Measurements from ENCODE around the gene CNGB1. TPM values are rescaled to one million over a fixed set of nuclear protein-coding genes. Genes with fewer than 3 reads are reported as not detected.

The CNGB1 gene
- total and polyA plus RNA-seq, 10 donors = 0.02 to 0.12 TPM; not detected in 8

DNA sequence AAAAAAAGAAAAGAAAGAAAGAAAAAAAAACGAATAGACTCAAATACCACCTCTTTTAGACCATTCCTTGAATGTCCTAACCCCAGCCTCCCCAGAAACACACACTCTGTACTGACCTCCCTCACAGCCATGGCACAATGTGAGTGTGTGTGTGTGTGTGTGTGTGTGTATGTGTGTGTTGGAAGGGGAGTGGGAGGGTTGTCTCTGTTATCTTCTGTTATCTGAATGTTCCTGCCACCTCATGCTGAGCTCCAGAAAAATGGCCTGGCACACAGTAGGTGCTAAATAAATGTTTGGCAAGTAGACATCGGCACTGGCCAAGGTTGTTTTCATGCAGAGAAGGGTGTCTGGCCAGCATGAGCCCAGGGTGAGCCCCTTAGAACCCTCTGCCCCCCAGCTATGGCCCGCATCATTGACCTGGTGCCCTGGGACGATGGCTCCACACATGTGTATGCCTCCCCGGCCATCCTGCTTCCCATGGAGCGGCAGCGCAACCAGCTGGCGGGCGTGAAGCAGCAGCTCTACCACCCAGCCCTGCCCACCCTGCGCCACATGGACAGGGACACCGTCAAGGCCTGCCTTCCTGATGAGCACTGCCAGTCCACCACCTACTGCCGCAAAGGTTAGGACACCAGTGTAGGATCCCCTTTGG is 6.6 kb upstream of the CNGB1 start:
- Histone ChIP-seq H3K9me3 (no peaks in the 10 kb centered on the region), H3K36me3 (no peaks in the 10 kb centered on the region), H3K4me1 (no peaks in the 10 kb centered on the region), H3K27ac (no peak overlapping the region), H3K4me3 (no peak overlapping the region), H3K27me3 (replicated peaks in 1 of 7) (no peaks in the 10 kb centered on the region)
- WGBS, 5 donors = 74 to 88% (median 85%) methylated on average over 6 to 12 of the region's 12 CpGs
- TF ChIP-seq POLR2AphosphoS5 (IDR thresholded peaks at IDR 0.05) (no peak), POLR2A (IDR thresholded peaks at IDR 0.05) (no peak)
- TF ChIP-seq, protein P1, sequence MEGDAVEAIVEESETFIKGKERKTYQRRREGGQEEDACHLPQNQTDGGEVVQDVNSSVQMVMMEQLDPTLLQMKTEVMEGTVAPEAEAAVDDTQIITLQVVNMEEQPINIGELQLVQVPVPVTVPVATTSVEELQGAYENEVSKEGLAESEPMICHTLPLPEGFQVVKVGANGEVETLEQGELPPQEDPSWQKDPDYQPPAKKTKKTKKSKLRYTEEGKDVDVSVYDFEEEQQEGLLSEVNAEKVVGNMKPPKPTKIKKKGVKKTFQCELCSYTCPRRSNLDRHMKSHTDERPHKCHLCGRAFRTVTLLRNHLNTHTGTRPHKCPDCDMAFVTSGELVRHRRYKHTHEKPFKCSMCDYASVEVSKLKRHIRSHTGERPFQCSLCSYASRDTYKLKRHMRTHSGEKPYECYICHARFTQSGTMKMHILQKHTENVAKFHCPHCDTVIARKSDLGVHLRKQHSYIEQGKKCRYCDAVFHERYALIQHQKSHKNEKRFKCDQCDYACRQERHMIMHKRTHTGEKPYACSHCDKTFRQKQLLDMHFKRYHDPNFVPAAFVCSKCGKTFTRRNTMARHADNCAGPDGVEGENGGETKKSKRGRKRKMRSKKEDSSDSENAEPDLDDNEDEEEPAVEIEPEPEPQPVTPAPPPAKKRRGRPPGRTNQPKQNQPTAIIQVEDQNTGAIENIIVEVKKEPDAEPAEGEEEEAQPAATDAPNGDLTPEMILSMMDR (IDR thresholded peaks at IDR 0.05 in 8 of 11, conservative IDR thresholded peaks at IDR 0.05 in 3 of 11) = no peak
- intact Hi-C loops (cut with DNase I; ENCODE audit: low total_unique reads) = no loop called here
- no peak for DNase-seq

DNA sequence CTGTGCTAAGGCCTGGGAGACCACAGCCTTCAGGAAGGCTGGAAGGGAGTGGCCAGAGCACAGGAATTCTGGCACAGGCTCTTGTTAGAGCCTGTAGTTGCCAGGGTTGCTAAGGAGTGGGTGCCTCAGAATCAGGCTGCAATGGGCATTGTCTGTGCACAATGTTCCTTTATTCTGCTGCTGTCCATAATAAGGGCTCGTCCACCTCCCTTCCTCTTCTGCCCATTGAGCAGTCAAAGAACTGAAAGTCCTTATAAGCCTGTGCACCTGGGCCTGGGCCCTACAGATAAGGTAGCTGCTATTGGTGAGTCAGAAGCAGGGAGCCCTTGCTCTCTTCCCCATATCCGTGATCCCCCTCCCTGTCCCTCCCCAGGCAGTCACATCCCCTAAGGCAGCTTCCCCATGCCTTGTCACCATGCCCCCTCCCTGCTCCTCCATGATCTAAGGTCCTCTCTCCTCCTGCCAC is 5.4 kb upstream of the CNGB1 start:
- Histone ChIP-seq H3K27ac (no peak overlapping the region), H3K36me3 (no peaks in the 10 kb centered on the region), H3K4me1 (no peaks in the 10 kb centered on the region), H3K27me3 (replicated peaks in 1 of 7) (no peaks in the 10 kb centered on the region), H3K4me3 (no peak overlapping the region), H3K9me3 (no peaks in the 10 kb centered on the region)
- no peak for DNase-seq
- WGBS, 5 donors = 62 to 87% (median 69%) methylated on average over 2 of the region's 2 CpGs
- no peak for TF ChIP-seq POLR2AphosphoS5 (IDR thresholded peaks at IDR 0.05)
- TF ChIP-seq, protein P1 (IDR thresholded peaks at IDR 0.05 in 8 of 11, conservative IDR thresholded peaks at IDR 0.05 in 3 of 11) = no peak
- no peak for TF ChIP-seq POLR2A (IDR thresholded peaks at IDR 0.05)
- intact Hi-C loops (cut with DNase I; ENCODE audit: low total_unique reads) = no loop called here

DNA sequence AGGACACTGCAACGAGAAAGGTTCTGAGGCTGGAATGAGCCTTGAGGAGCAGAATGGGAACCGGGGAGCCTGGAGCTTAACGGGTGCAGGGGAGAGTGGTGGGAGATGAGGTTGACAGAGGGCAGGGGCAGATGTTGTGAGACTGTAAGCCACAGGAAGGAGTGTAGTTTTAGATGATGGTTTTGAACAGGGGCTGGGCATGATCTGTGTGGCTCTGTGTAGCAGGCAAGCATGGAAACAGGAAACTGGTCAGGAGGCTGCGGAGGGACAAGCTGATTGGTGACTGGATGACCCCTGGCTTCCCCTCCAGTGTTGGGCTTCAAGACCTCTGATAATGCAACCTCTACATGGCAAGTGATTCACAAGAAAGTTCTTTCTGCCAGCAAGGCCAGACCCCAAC is 1.4 kb upstream of the CNGB1 start:
- no peak overlapping the region for H3K27ac ChIP-seq
- no peaks in the 10 kb centered on the region for H3K9me3 ChIP-seq
- TF ChIP-seq POLR2AphosphoS5 (IDR thresholded peaks at IDR 0.05) = no peak
- TF ChIP-seq POLR2A (IDR thresholded peaks at IDR 0.05) = no peak
- TF ChIP-seq, protein P1 (IDR thresholded peaks at IDR 0.05 in 8 of 11, conservative IDR thresholded peaks at IDR 0.05 in 3 of 11) = no peak
- no peak overlapping the region for H3K4me3 ChIP-seq
- no peaks in the 10 kb centered on the region for H3K4me1 ChIP-seq
- no peak for DNase-seq
- intact Hi-C loops (cut with DNase I; ENCODE audit: low total_unique reads) = no loop called here
- no peaks in the 10 kb centered on the region for H3K36me3 ChIP-seq
- 46 to 73% (median 62%) methylated on average over 4 of the region's 4 CpGs for WGBS, 5 donors
- H3K27me3 ChIP-seq (replicated peaks in 1 of 7) = no peaks in the 10 kb centered on the region

DNA sequence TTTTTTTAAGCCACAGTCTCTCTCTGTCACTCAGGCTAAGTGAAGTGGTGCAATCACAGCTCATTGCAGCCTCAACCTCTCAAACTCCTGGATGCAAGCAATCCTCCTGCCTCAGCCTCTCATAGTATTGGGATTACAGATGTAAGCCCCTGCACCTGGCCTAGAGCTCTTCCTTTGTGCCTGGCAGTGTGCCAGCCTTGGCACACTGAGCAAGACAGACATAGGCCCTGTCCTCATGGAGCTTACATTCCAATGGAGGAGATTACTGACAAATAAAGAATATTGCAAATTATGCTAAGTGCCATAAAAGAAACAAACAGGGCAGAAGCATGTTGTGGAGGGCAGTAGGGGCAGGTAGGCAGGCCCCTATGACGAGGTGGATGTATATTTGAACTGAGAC is 920 bp upstream of the CNGB1 start:
- no peak for DNase-seq
- Histone ChIP-seq H3K4me1 (no peaks in the 10 kb centered on the region), H3K9me3 (no peaks in the 10 kb centered on the region), H3K36me3 (no peaks in the 10 kb centered on the region), H3K27ac (no peak overlapping the region), H3K27me3 (replicated peaks in 1 of 7) (no peaks in the 10 kb centered on the region), H3K4me3 (no peak overlapping the region)
- intact Hi-C loops (cut with DNase I; ENCODE audit: low total_unique reads) = no loop called here
- 71 to 81% (median 78%) methylated on average over 1 of the region's 1 CpG for WGBS, 5 donors
- TF ChIP-seq POLR2AphosphoS5 (IDR thresholded peaks at IDR 0.05) = no peak
- TF ChIP-seq, protein P1 (IDR thresholded peaks at IDR 0.05 in 8 of 11, conservative IDR thresholded peaks at IDR 0.05 in 3 of 11) = no peak
